Stimulated activated effector memory CD8-positive, alpha-beta T cell treated with anti-CD3 and anti-CD28 coated beads, Interleukin-12 subunit alpha, Interleukin-12 subunit beta, amount 100 ng/mL, for 72 hours (primary cell): ENCODE data around the gene FAM111A.
A peak's percentile ranks its signal among the peaks of the same experiment; 100 is the strongest.
"Not testable (repeated sequence)": the region's sequence is repeated elsewhere in the genome, so short reads cannot be mapped to it uniquely, and the experiment has no call there.

Experiments used
- ATAC-seq: fragments of 150-1000 bp; cut with Tn5 transposase; 2 replicates; pipeline ENCODE4 v1.10.0; 2021
- DNase-seq, 2 donors: peaks; one replicate each; pipeline ENCODE4 v3.0.0; 2021 to 2022; ENCODE audit warnings: low spot score in 2 of 2
- H3K27ac Mint-ChIP-seq: one replicate; pipeline ENCODE4 v1.8.0; 2022; ENCODE audit warnings: mild to moderate bottlenecking, mixed read lengths
- H3K36me3 Mint-ChIP-seq: one replicate; pipeline ENCODE4 v1.8.0; 2022; ENCODE audit warnings: mild to moderate bottlenecking, mixed read lengths
- H3K4me1 Mint-ChIP-seq: one replicate; pipeline ENCODE4 v1.8.0; 2022; ENCODE audit warnings: mixed read lengths
- H3K4me3 Mint-ChIP-seq: one replicate; pipeline ENCODE4 v1.8.0; 2022; ENCODE audit warnings: mild to moderate bottlenecking, mixed read lengths
- H3K9me3 Mint-ChIP-seq: one replicate; pipeline ENCODE4 v1.8.0; 2022; ENCODE audit warnings: mixed read lengths

FAM111A gene

GRCh38 chr11:59119826-59120225 lies 22.8 kb upstream of the FAM111A start:
- Mint-ChIP-seq H3K4me3 (no peak overlapping the region), H3K36me3 (peaks cover 26% of the 10 kb centered on the region), H3K9me3 (peaks cover 5% of the 10 kb centered on the region), H3K4me1 (no peaks in the 10 kb centered on the region), H3K27ac (no peak overlapping the region)
- ATAC-seq (no peak), DNase-seq (no peak)

- H3K36me3 Mint-ChIP-seq, result peaks cover 21% of the 10 kb centered on the region
- peak; percentile 99 for ATAC-seq
- H3K27ac Mint-ChIP-seq, result peak overlapping the region; percentile 65
- DNase-seq, result peak; percentile 94 to 96
- H3K9me3 Mint-ChIP-seq, result no peaks in the 10 kb centered on the region
- peaks cover 11% of the 10 kb centered on the region for H3K4me1 Mint-ChIP-seq
- H3K4me3 Mint-ChIP-seq, result peak overlapping the region; percentile 56
Measured at GRCh38 chr11:59135648-59136461, 6.8 kb upstream of the FAM111A start.

GRCh38 chr11:59136551-59136950 lies 6.1 kb upstream of the FAM111A start:
- Mint-ChIP-seq H3K36me3 (peaks cover 21% of the 10 kb centered on the region), H3K4me3 (peak overlapping the region; percentile 56), H3K27ac (peak overlapping the region; percentile 65), H3K4me1 (peaks cover 18% of the 10 kb centered on the region)
- not testable (repeated sequence) for H3K9me3 Mint-ChIP-seq, DNase-seq, ATAC-seq

- H3K4me1 Mint-ChIP-seq, result peaks cover 24% of the 10 kb centered on the region
- H3K9me3 Mint-ChIP-seq, result no peaks in the 10 kb centered on the region
- H3K36me3 Mint-ChIP-seq, result peaks cover 16% of the 10 kb centered on the region
- H3K4me3 Mint-ChIP-seq, result no peak overlapping the region
- no peak overlapping the region for H3K27ac Mint-ChIP-seq
- DNase-seq (no peak), ATAC-seq (no peak)
Measured at GRCh38 chr11:59137190-59137589, 5.5 kb upstream of the FAM111A start.

- no peak for DNase-seq
- H3K4me1 Mint-ChIP-seq, result peaks cover 39% of the 10 kb centered on the region
- no peak overlapping the region for H3K27ac Mint-ChIP-seq
- ATAC-seq, result no peak
- peaks cover 21% of the 10 kb centered on the region for H3K36me3 Mint-ChIP-seq
- no peak overlapping the region for H3K4me3 Mint-ChIP-seq
- no peaks in the 10 kb centered on the region for H3K9me3 Mint-ChIP-seq
Measured at GRCh38 chr11:59138643-59139042, 4.0 kb upstream of the FAM111A start.

GRCh38 chr11:59141191-59141590 lies 1.5 kb upstream of the FAM111A start:
- Mint-ChIP-seq H3K27ac (peak overlapping the region; percentile 97), H3K9me3 (no peaks in the 10 kb centered on the region), H3K4me3 (peak overlapping the region; percentile 96), H3K4me1 (peaks cover 53% of the 10 kb centered on the region), H3K36me3 (peaks cover 30% of the 10 kb centered on the region)
- no peak for ATAC-seq
- no peak for DNase-seq

GRCh38 chr11:59141673-59142460 lies 789 bp upstream of the FAM111A start:
- peak; percentile 0 for ATAC-seq
- peaks cover 37% of the 10 kb centered on the region for H3K36me3 Mint-ChIP-seq
- peak overlapping the region; percentile 96 for H3K4me3 Mint-ChIP-seq

GRCh38 chr11:59144096-59144495 lies 1.4 kb downstream of the FAM111A start:
- Mint-ChIP-seq H3K4me1 (peaks cover 56% of the 10 kb centered on the region), H3K36me3 (peaks cover 59% of the 10 kb centered on the region), H3K9me3 (no peaks in the 10 kb centered on the region), H3K4me3 (peak overlapping the region; percentile 96), H3K27ac (peak overlapping the region; percentile 97)
- no peak for ATAC-seq
- no peak for DNase-seq

More at GRCh38 chr11:59141673-59142460, 789 bp upstream of the FAM111A start:
- H3K4me1 Mint-ChIP-seq, result peaks cover 53% of the 10 kb centered on the region
- DNase-seq, result no peak
- peak overlapping the region; percentile 97 for H3K27ac Mint-ChIP-seq
- no peaks in the 10 kb centered on the region for H3K9me3 Mint-ChIP-seq

GRCh38 chr11:59144579-59145345 lies 2.1 kb downstream of the FAM111A start:
- Mint-ChIP-seq H3K36me3 (peaks cover 66% of the 10 kb centered on the region), H3K27ac (peak overlapping the region; percentile 97)

GRCh38 chr11:59145534-59145933 lies 2.9 kb downstream of the FAM111A start:
- Mint-ChIP-seq H3K9me3 (no peaks in the 10 kb centered on the region), H3K4me1 (peaks cover 56% of the 10 kb centered on the region), H3K4me3 (peak overlapping the region; percentile 96), H3K27ac (peak overlapping the region; percentile 97), H3K36me3 (peaks cover 73% of the 10 kb centered on the region)
- no peak for ATAC-seq
- DNase-seq, result no peak

More at GRCh38 chr11:59144579-59145345, 2.1 kb downstream of the FAM111A start:
- peak; percentile 50 to 87 for DNase-seq
- ATAC-seq, result peak; percentile 81
- Mint-ChIP-seq H3K4me1 (peaks cover 56% of the 10 kb centered on the region), H3K9me3 (no peaks in the 10 kb centered on the region), H3K4me3 (peak overlapping the region; percentile 96)

GRCh38 chr11:59151761-59152160 lies 9.1 kb downstream of the FAM111A start:
- Mint-ChIP-seq H3K36me3 (peaks cover 67% of the 10 kb centered on the region), H3K4me3 (peak overlapping the region; percentile 39), H3K4me1 (peaks cover 20% of the 10 kb centered on the region), H3K9me3 (no peaks in the 10 kb centered on the region), H3K27ac (peak overlapping the region; percentile 33)
- DNase-seq, result no peak
- ATAC-seq, result peak; percentile 44

GRCh38 chr11:59152312-59152951 lies 9.8 kb downstream of the FAM111A start:
- ATAC-seq, result peak; percentile 96
- peak overlapping the region; percentile 39 for H3K4me3 Mint-ChIP-seq
- H3K27ac Mint-ChIP-seq, result peak overlapping the region; percentile 33

GRCh38 chr11:59154610-59155009 lies 12.0 kb downstream of the FAM111A start:
- Mint-ChIP-seq H3K9me3 (no peaks in the 10 kb centered on the region), H3K27ac (no peak overlapping the region), H3K36me3 (peaks cover 38% of the 10 kb centered on the region), H3K4me1 (peaks cover 16% of the 10 kb centered on the region), H3K4me3 (no peak overlapping the region)
- DNase-seq, result no peak
- no peak for ATAC-seq

More at GRCh38 chr11:59152312-59152951, 9.8 kb downstream of the FAM111A start:
- Mint-ChIP-seq H3K4me1 (peaks cover 16% of the 10 kb centered on the region), H3K36me3 (peaks cover 60% of the 10 kb centered on the region), H3K9me3 (no peaks in the 10 kb centered on the region)
- no peak for DNase-seq

- Mint-ChIP-seq H3K4me1 (peaks cover 5% of the 10 kb centered on the region), H3K9me3 (no peaks in the 10 kb centered on the region), H3K4me3 (no peak overlapping the region), H3K36me3 (peaks cover 10% of the 10 kb centered on the region), H3K27ac (no peak overlapping the region)
- no peak for DNase-seq
- ATAC-seq, result no peak
Measured at GRCh38 chr11:59157433-59157832, 14.8 kb downstream of the FAM111A start.
